Panc1 (cell line): Measurements from ENCODE around the gene ZNF32. TPM values are rescaled to one million over a fixed set of nuclear protein-coding genes. Genes with fewer than 3 reads are reported as not detected.

Experiments used
- ATAC-seq: fragments of 200-7000 bp; cut with Tn5 transposase; 2 replicates; pipeline ENCODE4 v1.9.1; 2020; ENCODE audit warnings: mild to moderate bottlenecking, moderate library complexity
- BruUV-seq: library from RNA; stranded (reverse); fragments of 400-500 nt; replicated peaks from 2 replicates; lab custom pipeline; 2021; lab: Mats Ljungman, UMichigan
- CTCF ChIA-PET: fragments of 300-600 bp; sonication (Branson Sonifier 250); formaldehyde crosslinking; loops from one replicate; lab custom pipeline; 2022; ENCODE audit warnings: antibody characterized with exemption; lab: Charles Lee
- POLR2A ChIA-PET: fragments of 300-600 bp; sonication (Branson Sonifier 250); formaldehyde crosslinking; loops from one replicate; lab custom pipeline; 2022; ENCODE audit warnings: antibody characterized with exemption; lab: Charles Lee
- DNase-seq: peaks from one replicate; pipeline ENCODE4 v3.0.0-alpha.2; 2010; ENCODE audit warnings: low read depth, low spot score
- H3K27ac ChIP-seq: 2 replicates; pipeline ENCODE4 v1.5.1; 2011; ENCODE audit warnings: mild to moderate bottlenecking, low read length, inconsistent platforms
- H3K27me3 ChIP-seq: fragments of 200-500 bp; sonication (Bioruptor generic); 2 replicates; pipeline ENCODE4 v1.6.0; 2014; ENCODE audit warnings: low read length, inconsistent platforms; ENCODE audit not compliant: control insufficient read depth, insufficient read depth
- H3K36me3 ChIP-seq: fragments of 200-500 bp; sonication (Bioruptor generic); 2 replicates; pipeline ENCODE4 v1.5.1; 2014; ENCODE audit warnings: inconsistent platforms, mild to moderate bottlenecking, low read length, moderate library complexity; ENCODE audit not compliant: control insufficient read depth, insufficient read depth
- H3K4me1 ChIP-seq: 2 replicates; pipeline ENCODE4 v1.5.1; 2011; ENCODE audit warnings: inconsistent platforms, mild to moderate bottlenecking, low read length, moderate library complexity; ENCODE audit not compliant: control insufficient read depth, insufficient read depth
- H3K4me3 ChIP-seq, 2 experiments: 2 replicates each; pipeline ENCODE4 v1.5.1; 2011 to 2012; ENCODE audit warnings: low read depth in 2 of 2, low read length in 2 of 2, mild to moderate bottlenecking in 2 of 2, inconsistent platforms in 1 of 2, moderate library complexity in 1 of 2
- H3K9me3 ChIP-seq: fragments of 200-500 bp; sonication (Bioruptor generic); 2 replicates; pipeline ENCODE4 v1.5.1; 2014; ENCODE audit warnings: low read depth, mild to moderate bottlenecking, inconsistent platforms, low read length, moderate library complexity; ENCODE audit not compliant: control insufficient read depth, insufficient read depth
- POLR2AphosphoS5 ChIP-seq: IDR thresholded peaks from 2 replicates; pipeline ENCODE4 v1.6.1; 2012; ENCODE audit warnings: mild to moderate bottlenecking, low read depth, low read length, moderate library complexity
- SIN3A ChIP-seq: IDR thresholded peaks from 2 replicates; pipeline ENCODE4 v1.6.1; 2012; ENCODE audit warnings: low read depth, mild to moderate bottlenecking, low read length, moderate library complexity, borderline replicate concordance; ENCODE audit not compliant: insufficient read depth
- TCF7L2 ChIP-seq: IDR thresholded peaks from 2 replicates; pipeline ENCODE4 v1.6.1; 2011; ENCODE audit warnings: mild to moderate bottlenecking, low read depth, low read length, inconsistent platforms
- in situ Hi-C: cut with HindIII; loops from 2 replicates; pipeline ENCODE4 v1.10.0; 2016; ENCODE audit warnings: low sequenced_read_pairs, low pct_unique_long_range_greater_than_20kb
- intact Hi-C: fragments of 100-400 bp; cut with micrococcal nuclease; formaldehyde crosslinking; loops from one replicate; pipeline ENCODE4 v1.10.0; 2022; ENCODE audit not compliant: unreplicated experiment
- total RNA-seq: library from RNA; stranded (reverse); gene quantifications from one replicate; pipeline ENCODE4 v1.2.1, GENCODE V29; 2021; ENCODE audit not compliant: unreplicated experiment
- TF ChIP-seq, protein P1 (sequence below): fragments of 450-650 bp; IDR thresholded peaks from 2 replicates; pipeline ENCODE4 v1.5.1; 2017; ENCODE audit warnings: mild to moderate bottlenecking
- TF ChIP-seq, protein P2 (sequence below), 2 experiments: IDR thresholded peaks; 2 replicates each; pipeline ENCODE4 v1.6.1; 2011 to 2012; ENCODE audit warnings: low read depth in 2 of 2, control low read depth in 1 of 2, low read length in 1 of 2, mild to moderate bottlenecking in 1 of 2, moderate library complexity in 1 of 2; ENCODE audit not compliant: insufficient read depth in 1 of 2

ZNF32 gene
- total RNA-seq, 1 experiment from 2014 or later = 35.6 TPM

DNA sequence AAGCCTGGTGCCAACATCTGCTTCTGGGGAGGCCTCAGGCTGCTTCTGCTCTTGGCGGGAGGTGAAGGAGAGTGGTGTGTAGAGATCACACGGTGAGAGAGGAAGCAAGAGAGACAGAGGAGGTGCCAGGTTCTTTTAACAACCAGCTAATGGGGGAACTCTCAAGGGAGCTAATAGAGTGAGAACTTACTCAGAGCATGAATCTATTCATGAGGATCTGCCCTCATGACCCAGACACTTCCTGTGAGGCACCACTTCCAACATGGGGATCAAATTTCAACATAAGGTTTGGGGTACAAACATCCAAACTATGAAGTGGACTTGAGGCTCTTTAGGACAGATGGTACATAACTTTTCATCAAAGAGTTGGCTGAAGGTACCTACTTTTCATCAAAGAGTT lies 5.1 kb upstream of the ZNF32 start:
- Histone ChIP-seq H3K27ac (no peak overlapping the region), H3K4me1 (0 out of 2 replicates have a peak, but pooled peaks cover 3% of the 10 kb centered on the region), H3K4me3 (no peak overlapping the region), H3K36me3 (no peaks in the 10 kb centered on the region), H3K27me3 (no peaks in the 10 kb centered on the region; the same call in 1 of the 2 replicates), H3K9me3 (no peaks in the 10 kb centered on the region)
- DNase-seq = no peak
- POLR2A ChIA-PET = no interaction called here
- TF ChIP-seq, protein P1, sequence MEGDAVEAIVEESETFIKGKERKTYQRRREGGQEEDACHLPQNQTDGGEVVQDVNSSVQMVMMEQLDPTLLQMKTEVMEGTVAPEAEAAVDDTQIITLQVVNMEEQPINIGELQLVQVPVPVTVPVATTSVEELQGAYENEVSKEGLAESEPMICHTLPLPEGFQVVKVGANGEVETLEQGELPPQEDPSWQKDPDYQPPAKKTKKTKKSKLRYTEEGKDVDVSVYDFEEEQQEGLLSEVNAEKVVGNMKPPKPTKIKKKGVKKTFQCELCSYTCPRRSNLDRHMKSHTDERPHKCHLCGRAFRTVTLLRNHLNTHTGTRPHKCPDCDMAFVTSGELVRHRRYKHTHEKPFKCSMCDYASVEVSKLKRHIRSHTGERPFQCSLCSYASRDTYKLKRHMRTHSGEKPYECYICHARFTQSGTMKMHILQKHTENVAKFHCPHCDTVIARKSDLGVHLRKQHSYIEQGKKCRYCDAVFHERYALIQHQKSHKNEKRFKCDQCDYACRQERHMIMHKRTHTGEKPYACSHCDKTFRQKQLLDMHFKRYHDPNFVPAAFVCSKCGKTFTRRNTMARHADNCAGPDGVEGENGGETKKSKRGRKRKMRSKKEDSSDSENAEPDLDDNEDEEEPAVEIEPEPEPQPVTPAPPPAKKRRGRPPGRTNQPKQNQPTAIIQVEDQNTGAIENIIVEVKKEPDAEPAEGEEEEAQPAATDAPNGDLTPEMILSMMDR = no peak
- intact Hi-C loops = no loop called here
- CTCF ChIA-PET = no interaction called here
- ATAC-seq = no peak
- BruUV-seq = no TSS peak
- in situ Hi-C loops = no loop called here

DNA sequence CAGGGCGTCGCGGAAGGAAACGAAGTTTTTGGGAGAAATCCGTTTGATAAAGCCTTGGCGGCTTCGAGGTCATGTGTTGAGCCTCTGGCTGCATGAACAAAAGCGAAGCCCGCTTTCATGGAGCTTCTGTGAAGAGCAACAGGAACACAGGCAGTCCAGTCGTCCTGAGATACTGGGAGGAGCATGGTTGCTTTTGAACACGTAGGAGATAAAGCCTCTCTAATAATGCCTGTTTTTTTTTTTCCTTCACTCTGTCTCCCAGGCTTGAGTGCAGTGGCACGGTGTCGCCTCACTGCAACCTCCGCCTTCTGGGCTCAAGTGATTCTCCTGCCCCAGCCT lies 473 bp upstream of the ZNF32 start:
- BruUV-seq = no TSS peak
- Histone ChIP-seq H3K9me3 (peaks cover 39% of the 10 kb centered on the region), H3K27me3 (no peaks in the 10 kb centered on the region), H3K4me3 (peak overlapping the region; percentile 63 to 85), H3K27ac (peak overlapping the region; percentile 79), H3K36me3 (no peaks in the 10 kb centered on the region), H3K4me1 (0 out of 2 replicates have a peak, but pooled peaks cover 3% of the 10 kb centered on the region)
- TF ChIP-seq, protein P2, sequence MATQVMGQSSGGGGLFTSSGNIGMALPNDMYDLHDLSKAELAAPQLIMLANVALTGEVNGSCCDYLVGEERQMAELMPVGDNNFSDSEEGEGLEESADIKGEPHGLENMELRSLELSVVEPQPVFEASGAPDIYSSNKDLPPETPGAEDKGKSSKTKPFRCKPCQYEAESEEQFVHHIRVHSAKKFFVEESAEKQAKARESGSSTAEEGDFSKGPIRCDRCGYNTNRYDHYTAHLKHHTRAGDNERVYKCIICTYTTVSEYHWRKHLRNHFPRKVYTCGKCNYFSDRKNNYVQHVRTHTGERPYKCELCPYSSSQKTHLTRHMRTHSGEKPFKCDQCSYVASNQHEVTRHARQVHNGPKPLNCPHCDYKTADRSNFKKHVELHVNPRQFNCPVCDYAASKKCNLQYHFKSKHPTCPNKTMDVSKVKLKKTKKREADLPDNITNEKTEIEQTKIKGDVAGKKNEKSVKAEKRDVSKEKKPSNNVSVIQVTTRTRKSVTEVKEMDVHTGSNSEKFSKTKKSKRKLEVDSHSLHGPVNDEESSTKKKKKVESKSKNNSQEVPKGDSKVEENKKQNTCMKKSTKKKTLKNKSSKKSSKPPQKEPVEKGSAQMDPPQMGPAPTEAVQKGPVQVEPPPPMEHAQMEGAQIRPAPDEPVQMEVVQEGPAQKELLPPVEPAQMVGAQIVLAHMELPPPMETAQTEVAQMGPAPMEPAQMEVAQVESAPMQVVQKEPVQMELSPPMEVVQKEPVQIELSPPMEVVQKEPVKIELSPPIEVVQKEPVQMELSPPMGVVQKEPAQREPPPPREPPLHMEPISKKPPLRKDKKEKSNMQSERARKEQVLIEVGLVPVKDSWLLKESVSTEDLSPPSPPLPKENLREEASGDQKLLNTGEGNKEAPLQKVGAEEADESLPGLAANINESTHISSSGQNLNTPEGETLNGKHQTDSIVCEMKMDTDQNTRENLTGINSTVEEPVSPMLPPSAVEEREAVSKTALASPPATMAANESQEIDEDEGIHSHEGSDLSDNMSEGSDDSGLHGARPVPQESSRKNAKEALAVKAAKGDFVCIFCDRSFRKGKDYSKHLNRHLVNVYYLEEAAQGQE (IDR thresholded peaks at IDR 0.05; ENCODE audit: insufficient read depth in 1 of 2, low read depth in 2 of 2, low read length in 1 of 2) = no peak
- TF ChIP-seq POLR2AphosphoS5 (no peak), TCF7L2 (no peak), SIN3A (no peak)
- TF ChIP-seq, protein P1 = no peak
- intact Hi-C loops = no loop called here
- no peak for DNase-seq
- POLR2A ChIA-PET = interaction anchor here (0.6 kb wide), 2 partner anchors 117 to 580 kb away, joined by 3 read pairs; no protein-coding TSS in a partner anchor
- in situ Hi-C loops = no loop called here
- ATAC-seq = peak; percentile 36
- CTCF ChIA-PET = no interaction called here
